Measurements from ENCODE around the gene CPEB1.
"Not testable (repeated sequence)": the region's sequence is repeated elsewhere in the genome, so short reads cannot be mapped to it uniquely, and the experiment has no call there.

GRCh38 chr15:82507693-82508092 lies 139.5 kb downstream of the CPEB1 start:
- TF ChIP-seq POLR2A, CTCF (IDR thresholded peaks at IDR 0.05): not testable (repeated sequence)

All from thyroid gland (tissue), 4 donors.